Activated B cell treated with CpG ODN at 0.5 μM for 24 hours (primary cell): Measurements from ENCODE around the gene NKD2. TPM values are rescaled to one million over a fixed set of nuclear protein-coding genes. Genes with fewer than 3 reads are reported as not detected.

Source experiments
- ATAC-seq: fragments of 200-7000 bp; cut with Tn5 transposase; one replicate; pipeline ENCODE4 v1.10.0; 2021; ENCODE audit warnings: low read depth, mild to moderate bottlenecking, moderate library complexity
- CTCF ChIA-PET: fragments of 350-600 bp; sonication (Branson Sonifier 250); formaldehyde crosslinking; loops from one replicate; lab custom pipeline; 2021; ENCODE audit warnings: antibody characterized with exemption; lab: Charles Lee
- POLR2A ChIA-PET: fragments of 350-600 bp; sonication (Branson Sonifier 250); formaldehyde crosslinking; loops from one replicate; lab custom pipeline; 2021; ENCODE audit warnings: antibody characterized with exemption; lab: Charles Lee
- DNase-seq: peaks from one replicate; pipeline ENCODE4 v3.0.0; 2022
- H3K27ac Mint-ChIP-seq: one replicate; pipeline ENCODE4 v1.8.0; 2020; ENCODE audit warnings: mixed read lengths
- H3K27me3 Mint-ChIP-seq: one replicate; pipeline ENCODE4 v1.8.0; 2021; ENCODE audit warnings: mixed read lengths
- H3K36me3 Mint-ChIP-seq: one replicate; pipeline ENCODE4 v1.8.0; 2021; ENCODE audit warnings: low read depth, mixed read lengths
- H3K4me1 Mint-ChIP-seq: one replicate; pipeline ENCODE4 v1.8.0; 2021; ENCODE audit warnings: mixed read lengths
- H3K4me3 Mint-ChIP-seq: one replicate; pipeline ENCODE4 v1.8.0; 2020; ENCODE audit warnings: mild to moderate bottlenecking, mixed read lengths
- H3K9me3 Mint-ChIP-seq: one replicate; pipeline ENCODE4 v1.8.0; 2020; ENCODE audit warnings: mixed read lengths
- CTCF ChIP-seq: fragments of 200-600 bp; IDR thresholded peaks from one replicate; pipeline ENCODE4 v1.8.0; 2022; ENCODE audit warnings: antibody characterized with exemption, mild to moderate bottlenecking
- intact Hi-C: fragments of 100-400 bp; cut with micrococcal nuclease; formaldehyde crosslinking; loops from one replicate; pipeline ENCODE4 v1.15.1; 2024
- total RNA-seq: library from RNA; stranded (reverse); gene quantifications from 2 replicates; pipeline ENCODE4 v1.2.3, GENCODE V29; 2022

NKD2 gene
- total RNA-seq, 1 donor from 2014 or later, result 0.16 TPM

DNA sequence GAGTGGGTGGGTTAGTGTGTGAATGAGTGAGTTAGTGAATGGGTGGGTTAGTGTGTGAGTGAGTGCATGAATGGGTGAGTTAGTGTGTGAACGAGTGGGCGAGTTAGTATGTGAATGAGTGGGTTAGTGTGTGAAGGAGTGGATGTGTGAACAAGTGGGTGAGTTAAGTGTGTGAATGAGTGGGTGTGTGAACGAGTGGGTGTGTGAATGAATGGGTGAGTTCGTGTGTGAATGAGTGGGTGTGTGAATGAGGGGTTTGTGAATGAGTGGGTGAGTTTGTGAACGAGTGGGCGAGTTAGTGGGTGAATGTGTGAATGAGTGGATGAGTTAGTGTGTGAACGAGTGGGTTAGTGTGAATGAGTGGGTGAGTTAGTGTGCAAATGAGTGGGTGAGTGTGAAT is 34.0 kb downstream of the NKD2 start:
- Mint-ChIP-seq H3K36me3 (no peaks in the 10 kb centered on the region), H3K27ac (no peak overlapping the region), H3K4me1 (no peaks in the 10 kb centered on the region), H3K4me3 (no peak overlapping the region), H3K9me3 (peaks cover 5% of the 10 kb centered on the region), H3K27me3 (no peaks in the 10 kb centered on the region)
- no peak for ATAC-seq
- DNase-seq, result no peak
- intact Hi-C loops, result no loop called here
- TF ChIP-seq CTCF, result no peak
- ChIA-PET POLR2A (no interaction called here), CTCF (no interaction called here)

GRCh38 chr5:1043327-1043726 is 34.7 kb downstream of the NKD2 start:
- peaks cover 5% of the 10 kb centered on the region for H3K9me3 Mint-ChIP-seq

DNA sequence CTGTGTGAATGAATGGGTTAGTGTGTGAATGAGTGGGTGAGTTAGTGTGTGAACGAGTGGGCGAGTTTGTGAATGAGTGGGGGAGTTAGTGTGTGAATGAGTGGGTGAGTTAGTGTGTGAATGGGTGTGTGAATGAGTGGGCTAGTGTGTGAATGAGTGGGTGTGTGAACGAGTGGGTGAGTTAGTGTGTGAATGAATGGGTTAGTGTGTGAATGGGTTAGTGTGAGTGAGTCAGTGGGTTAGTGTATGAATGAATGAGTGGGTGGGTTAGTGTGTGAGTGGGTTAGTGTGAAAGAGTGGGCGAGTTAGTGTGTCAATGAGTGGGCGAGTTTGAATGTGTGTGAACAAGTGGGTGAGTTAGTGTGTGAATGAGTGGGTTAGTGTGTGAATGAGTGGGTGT is 35.5 kb downstream of the NKD2 start:
- Mint-ChIP-seq H3K4me3 (no peak overlapping the region), H3K36me3 (no peaks in the 10 kb centered on the region), H3K4me1 (no peaks in the 10 kb centered on the region), H3K9me3 (peaks cover 5% of the 10 kb centered on the region), H3K27ac (no peak overlapping the region), H3K27me3 (no peaks in the 10 kb centered on the region)
- no peak for TF ChIP-seq CTCF
- intact Hi-C loops, result no loop called here
- DNase-seq, result no peak
- ChIA-PET POLR2A (no interaction called here), CTCF (no interaction called here)
- ATAC-seq, result no peak

More at GRCh38 chr5:1043327-1043726, 34.7 kb downstream of the NKD2 start:
- POLR2A ChIA-PET, result no interaction called here
- Mint-ChIP-seq H3K27me3 (no peaks in the 10 kb centered on the region), H3K27ac (no peak overlapping the region), H3K4me1 (no peaks in the 10 kb centered on the region), H3K4me3 (no peak overlapping the region), H3K36me3 (no peaks in the 10 kb centered on the region)
- no peak for TF ChIP-seq CTCF
- CTCF ChIA-PET, result no interaction called here
- intact Hi-C loops, result no loop called here
- ATAC-seq, result no peak
- DNase-seq, result no peak

GRCh38 chr5:1045960-1046560 is 37.5 kb downstream of the NKD2 start:
- ATAC-seq (no peak), DNase-seq (no peak)
- H3K4me1 Mint-ChIP-seq, result no peaks in the 10 kb centered on the region
- H3K27ac Mint-ChIP-seq, result no peak overlapping the region
- no peak overlapping the region for H3K4me3 Mint-ChIP-seq
- no peak for TF ChIP-seq CTCF
- H3K9me3 Mint-ChIP-seq, result peaks cover 5% of the 10 kb centered on the region
- POLR2A ChIA-PET, result no interaction called here
- CTCF ChIA-PET, result no interaction called here
- H3K36me3 Mint-ChIP-seq, result no peaks in the 10 kb centered on the region
- intact Hi-C loops, result no loop called here
- no peaks in the 10 kb centered on the region for H3K27me3 Mint-ChIP-seq

GRCh38 chr5:1047332-1047965 is 38.8 kb downstream of the NKD2 start:
- Mint-ChIP-seq H3K9me3 (peaks cover 5% of the 10 kb centered on the region), H3K27ac (no peak overlapping the region), H3K4me3 (no peak overlapping the region), H3K4me1 (no peaks in the 10 kb centered on the region), H3K36me3 (peaks cover 11% of the 10 kb centered on the region), H3K27me3 (no peaks in the 10 kb centered on the region)
- CTCF ChIA-PET, result no interaction called here
- intact Hi-C loops, result no loop called here
- POLR2A ChIA-PET, result no interaction called here
- no peak for TF ChIP-seq CTCF
- no peak for DNase-seq
- no peak for ATAC-seq
